ENCODE measurements around the gene LIMD2.

Gene LIMD2

GRCh38 chr17:63696381-63696961, 3.5 kb downstream of the LIMD2 start:
- peak; percentile 62 for DNase-seq
- CTCF ChIA-PET = interaction anchor here (0.8 to 3.2 kb wide), 9 partner anchors 10 to 270 kb away, joined by 3 to 42 read pairs (median 4); partner anchors contain the start of genes CCDC47 and DDX42
- peaks cover 44% of the 10 kb centered on the region for H3K4me1 Mint-ChIP-seq
- peak overlapping the region; percentile 93 for H3K4me3 Mint-ChIP-seq
- H3K27me3 Mint-ChIP-seq = peaks cover 13% of the 10 kb centered on the region
- H3K36me3 Mint-ChIP-seq = peaks cover 64% of the 10 kb centered on the region
- H3K27ac Mint-ChIP-seq = peak overlapping the region; percentile 97
- H3K9me3 Mint-ChIP-seq = no peaks in the 10 kb centered on the region

GRCh38 chr17:63695889-63696288, 4.0 kb downstream of the LIMD2 start:
- no peak for DNase-seq
- H3K36me3 Mint-ChIP-seq = peaks cover 65% of the 10 kb centered on the region
- peak overlapping the region; percentile 97 for H3K27ac Mint-ChIP-seq
- no peaks in the 10 kb centered on the region for H3K9me3 Mint-ChIP-seq
- peaks cover 42% of the 10 kb centered on the region for H3K4me1 Mint-ChIP-seq
- peak overlapping the region; percentile 93 for H3K4me3 Mint-ChIP-seq
- CTCF ChIA-PET = interaction anchor here (1.6 to 2.5 kb wide), 3 partner anchors 10 to 78 kb away, joined by 4 to 8 read pairs (median 5); partner anchors contain the start of genes CCDC47 and DDX42
- peaks cover 13% of the 10 kb centered on the region for H3K27me3 Mint-ChIP-seq

GRCh38 chr17:63694950-63695773, 4.8 kb downstream of the LIMD2 start:
- H3K4me1 Mint-ChIP-seq = peaks cover 42% of the 10 kb centered on the region
- peak overlapping the region; percentile 97 for H3K27ac Mint-ChIP-seq
- H3K27me3 Mint-ChIP-seq = peaks cover 13% of the 10 kb centered on the region
- peak; percentile 30 for DNase-seq
- H3K36me3 Mint-ChIP-seq = peaks cover 70% of the 10 kb centered on the region
- H3K4me3 Mint-ChIP-seq = peak overlapping the region; percentile 23
- CTCF ChIA-PET = interaction anchor here (0.9 to 2.5 kb wide), 6 partner anchors 11 to 269 kb away, joined by 3 to 8 read pairs (median 4); partner anchors contain the start of genes CCDC47 and DDX42
- no peaks in the 10 kb centered on the region for H3K9me3 Mint-ChIP-seq

- Mint-ChIP-seq H3K4me1 (peaks cover 42% of the 10 kb centered on the region), H3K27me3 (peaks cover 13% of the 10 kb centered on the region), H3K36me3 (peaks cover 76% of the 10 kb centered on the region), H3K27ac (peak overlapping the region; percentile 97), H3K9me3 (no peaks in the 10 kb centered on the region), H3K4me3 (peak overlapping the region; percentile 23)
- peak; percentile 46 for DNase-seq
- CTCF ChIA-PET = interaction anchor here (0.9 to 2.5 kb wide), 5 partner anchors 12 to 269 kb away, joined by 3 to 7 read pairs (median 4); no protein-coding TSS in a partner anchor
These were observed 5.5 kb downstream of the LIMD2 start for GRCh38 chr17:63694229-63694949.

GRCh38 chr17:63693411-63694113, 6.4 kb downstream of the LIMD2 start:
- H3K4me3 Mint-ChIP-seq = no peak overlapping the region

GRCh38 chr17:63692195-63692816, 7.6 kb downstream of the LIMD2 start:
- Mint-ChIP-seq H3K27me3 (peaks cover 7% of the 10 kb centered on the region), H3K36me3 (peaks cover 71% of the 10 kb centered on the region), H3K9me3 (no peaks in the 10 kb centered on the region), H3K27ac (peak overlapping the region; percentile 78), H3K4me1 (peaks cover 36% of the 10 kb centered on the region), H3K4me3 (no peak overlapping the region)
- CTCF ChIA-PET = no interaction called here
- no peak for DNase-seq

More at GRCh38 chr17:63693411-63694113, 6.4 kb downstream of the LIMD2 start:
- CTCF ChIA-PET = interaction anchor here (0.7 to 2.5 kb wide), 3 partner anchors 13 to 268 kb away, joined by 3 to 7 read pairs (median 5); no protein-coding TSS in a partner anchor
- H3K9me3 Mint-ChIP-seq = no peaks in the 10 kb centered on the region
- peak overlapping the region; percentile 78 for H3K27ac Mint-ChIP-seq
- H3K36me3 Mint-ChIP-seq = peaks cover 77% of the 10 kb centered on the region
- H3K27me3 Mint-ChIP-seq = peaks cover 13% of the 10 kb centered on the region
- peaks cover 42% of the 10 kb centered on the region for H3K4me1 Mint-ChIP-seq
- no peak for DNase-seq

- Mint-ChIP-seq H3K4me3 (no peak overlapping the region), H3K36me3 (peaks cover 52% of the 10 kb centered on the region), H3K4me1 (peaks cover 9% of the 10 kb centered on the region), H3K27ac (no peak overlapping the region), H3K27me3 (peaks cover 6% of the 10 kb centered on the region), H3K9me3 (no peaks in the 10 kb centered on the region)
- no peak for DNase-seq
- CTCF ChIA-PET = no interaction called here
These were observed 10.4 kb downstream of the LIMD2 start for GRCh38 chr17:63689479-63689878.

- H3K4me3 Mint-ChIP-seq = no peak overlapping the region
- CTCF ChIA-PET = interaction anchor here (0.7 kb wide), 1 partner anchor 10 kb away, joined by 3 read pairs; no protein-coding TSS in a partner anchor
- H3K27me3 Mint-ChIP-seq = no peaks in the 10 kb centered on the region
- H3K27ac Mint-ChIP-seq = peak overlapping the region; percentile 21
- no peaks in the 10 kb centered on the region for H3K9me3 Mint-ChIP-seq
- peaks cover 5% of the 10 kb centered on the region for H3K4me1 Mint-ChIP-seq
- H3K36me3 Mint-ChIP-seq = peaks cover 48% of the 10 kb centered on the region
- no peak for DNase-seq
These were observed 11.4 kb downstream of the LIMD2 start for GRCh38 chr17:63688396-63689020.

GRCh38 chr17:63686138-63686685, 13.7 kb downstream of the LIMD2 start:
- Mint-ChIP-seq H3K4me1 (no peaks in the 10 kb centered on the region), H3K9me3 (no peaks in the 10 kb centered on the region), H3K27me3 (no peaks in the 10 kb centered on the region), H3K27ac (no peak overlapping the region), H3K36me3 (peaks cover 47% of the 10 kb centered on the region), H3K4me3 (no peak overlapping the region)
- CTCF ChIA-PET = interaction anchor here (1.1 to 1.5 kb wide), 2 partner anchors 22 to 279 kb away, joined by 4 read pairs; no protein-coding TSS in a partner anchor
- DNase-seq = no peak

GRCh38 chr17:63685578-63685977, 14.3 kb downstream of the LIMD2 start:
- Mint-ChIP-seq H3K36me3 (peaks cover 46% of the 10 kb centered on the region), H3K4me3 (no peak overlapping the region), H3K27ac (no peak overlapping the region)

GRCh38 chr17:63685041-63685440, 14.9 kb downstream of the LIMD2 start:
- Mint-ChIP-seq H3K36me3 (peaks cover 43% of the 10 kb centered on the region), H3K4me1 (no peaks in the 10 kb centered on the region), H3K4me3 (no peak overlapping the region), H3K27me3 (no peaks in the 10 kb centered on the region), H3K9me3 (no peaks in the 10 kb centered on the region), H3K27ac (no peak overlapping the region)
- CTCF ChIA-PET = interaction anchor here (1.1 to 1.5 kb wide), 2 partner anchors 20 to 278 kb away, joined by 4 read pairs; no protein-coding TSS in a partner anchor
- no peak for DNase-seq

More at GRCh38 chr17:63685578-63685977, 14.3 kb downstream of the LIMD2 start:
- CTCF ChIA-PET = interaction anchor here (1.1 to 1.5 kb wide), 2 partner anchors 21 to 279 kb away, joined by 4 read pairs; no protein-coding TSS in a partner anchor
- Mint-ChIP-seq H3K27me3 (no peaks in the 10 kb centered on the region), H3K4me1 (no peaks in the 10 kb centered on the region), H3K9me3 (no peaks in the 10 kb centered on the region)
- no peak for DNase-seq

- Mint-ChIP-seq H3K36me3 (peaks cover 32% of the 10 kb centered on the region), H3K9me3 (no peaks in the 10 kb centered on the region), H3K4me3 (no peak overlapping the region), H3K27me3 (no peaks in the 10 kb centered on the region), H3K4me1 (no peaks in the 10 kb centered on the region), H3K27ac (no peak overlapping the region)
- no peak for DNase-seq
- CTCF ChIA-PET = interaction anchor here (0.8 kb wide), 1 partner anchor 56 kb away, joined by 5 read pairs; no protein-coding TSS in a partner anchor
These were observed 16.9 kb downstream of the LIMD2 start for GRCh38 chr17:63682981-63683380.
